Neutrophil (primary cell): ENCODE measurements around the gene CDRT4.

Source experiments
- H3K27ac ChIP-seq: fragments of 200-600 bp; sonication (generic); 2 replicates; pipeline ENCODE4 v1.5.1; 2016; ENCODE audit warnings: mild to moderate bottlenecking, moderate library complexity
- H3K27me3 ChIP-seq: fragments of 200-600 bp; sonication (generic); 2 replicates; pipeline ENCODE4 v1.6.0; 2016; ENCODE audit warnings: mild to moderate bottlenecking
- H3K36me3 ChIP-seq: fragments of 200-600 bp; sonication (generic); 2 replicates; pipeline ENCODE4 v1.5.1; 2017
- H3K4me1 ChIP-seq, 2 experiments: fragments of 200-600 bp in 1 of 2; sonication (generic) in 1 of 2; 1 replicate in 1 of 2; 2 replicates in 1 of 2; pipeline versions ENCODE4 v1.5.1 to v1.6.1; 2013 to 2016; ENCODE audit warnings: low read depth in 1 of 2, low read length in 1 of 2, mild to moderate bottlenecking in 1 of 2, moderate library complexity in 1 of 2; ENCODE audit not compliant: control insufficient read depth in 1 of 2, insufficient read depth in 1 of 2
- H3K4me3 ChIP-seq, 2 experiments: fragments of 200-600 bp in 1 of 2; sonication (generic) in 1 of 2; 1 replicate in 1 of 2; 2 replicates in 1 of 2; pipeline ENCODE4 v1.5.1; 2013 to 2016; ENCODE audit warnings: low read depth in 1 of 2, low read length in 1 of 2, mild to moderate bottlenecking in 1 of 2, moderate library complexity in 1 of 2
- H3K9me3 ChIP-seq: fragments of 200-600 bp; sonication (generic); 2 replicates; pipeline ENCODE4 v1.5.1; 2016
- TF ChIP-seq, protein P1 (sequence below): fragments of 200-600 bp; sonication (generic); IDR thresholded peaks from 2 replicates; pipeline ENCODE4 v1.5.1; 2016; ENCODE audit warnings: antibody characterized with exemption

CDRT4 gene

DNA sequence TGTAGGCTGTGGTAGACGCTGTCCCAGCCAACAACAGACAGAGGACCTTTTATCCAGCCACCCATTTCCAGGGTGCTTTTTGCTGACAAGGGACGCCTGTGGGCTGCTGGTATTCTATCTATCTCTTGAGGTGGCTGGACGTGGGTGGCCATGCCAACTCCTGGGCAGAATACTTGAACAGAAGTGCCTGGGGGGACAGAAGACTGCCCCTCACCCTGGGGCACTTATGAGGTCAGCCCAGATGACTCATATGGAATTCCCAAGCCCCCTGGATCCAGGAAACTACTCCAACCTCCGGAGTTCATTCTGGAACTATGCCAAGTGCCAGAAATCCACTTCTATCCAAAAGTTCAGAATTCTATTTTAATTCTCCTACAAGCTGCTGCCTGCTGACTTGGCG, 61.3 kb downstream of the CDRT4 start:
- no peak overlapping the region for H3K27ac ChIP-seq
- H3K27me3 ChIP-seq = no peaks in the 10 kb centered on the region
- H3K4me1 ChIP-seq = no peaks in the 10 kb centered on the region
- H3K36me3 ChIP-seq = no peaks in the 10 kb centered on the region
- TF ChIP-seq, protein P1, sequence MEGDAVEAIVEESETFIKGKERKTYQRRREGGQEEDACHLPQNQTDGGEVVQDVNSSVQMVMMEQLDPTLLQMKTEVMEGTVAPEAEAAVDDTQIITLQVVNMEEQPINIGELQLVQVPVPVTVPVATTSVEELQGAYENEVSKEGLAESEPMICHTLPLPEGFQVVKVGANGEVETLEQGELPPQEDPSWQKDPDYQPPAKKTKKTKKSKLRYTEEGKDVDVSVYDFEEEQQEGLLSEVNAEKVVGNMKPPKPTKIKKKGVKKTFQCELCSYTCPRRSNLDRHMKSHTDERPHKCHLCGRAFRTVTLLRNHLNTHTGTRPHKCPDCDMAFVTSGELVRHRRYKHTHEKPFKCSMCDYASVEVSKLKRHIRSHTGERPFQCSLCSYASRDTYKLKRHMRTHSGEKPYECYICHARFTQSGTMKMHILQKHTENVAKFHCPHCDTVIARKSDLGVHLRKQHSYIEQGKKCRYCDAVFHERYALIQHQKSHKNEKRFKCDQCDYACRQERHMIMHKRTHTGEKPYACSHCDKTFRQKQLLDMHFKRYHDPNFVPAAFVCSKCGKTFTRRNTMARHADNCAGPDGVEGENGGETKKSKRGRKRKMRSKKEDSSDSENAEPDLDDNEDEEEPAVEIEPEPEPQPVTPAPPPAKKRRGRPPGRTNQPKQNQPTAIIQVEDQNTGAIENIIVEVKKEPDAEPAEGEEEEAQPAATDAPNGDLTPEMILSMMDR = no peak
- no peaks in the 10 kb centered on the region for H3K9me3 ChIP-seq
- no peak overlapping the region for H3K4me3 ChIP-seq

DNA sequence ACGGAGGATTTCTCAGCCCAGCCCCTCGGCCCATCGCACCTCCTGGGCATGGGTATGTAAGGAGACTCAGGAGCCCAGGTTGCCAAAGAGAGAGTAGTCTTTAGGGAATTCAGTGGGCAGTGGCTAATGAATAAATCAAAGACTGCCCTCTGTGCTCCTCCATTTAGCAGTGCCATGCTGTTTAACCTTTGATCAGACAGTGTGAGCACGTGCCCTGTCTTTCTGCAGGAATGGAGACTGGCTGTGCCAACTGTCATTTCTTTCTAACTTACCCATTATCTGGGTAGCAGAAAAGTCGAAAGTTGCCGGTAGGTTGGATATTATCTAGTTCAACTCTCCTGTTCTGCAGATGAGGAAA, 62.4 kb downstream of the CDRT4 start:
- Histone ChIP-seq H3K9me3 (no peaks in the 10 kb centered on the region), H3K27ac (no peak overlapping the region), H3K27me3 (no peaks in the 10 kb centered on the region), H3K36me3 (no peaks in the 10 kb centered on the region), H3K4me3 (no peak overlapping the region), H3K4me1 (no peaks in the 10 kb centered on the region)
- TF ChIP-seq, protein P1 = no peak

- no peak overlapping the region for H3K4me3 ChIP-seq
- no peaks in the 10 kb centered on the region for H3K4me1 ChIP-seq
- no peaks in the 10 kb centered on the region for H3K27me3 ChIP-seq
- no peak overlapping the region for H3K27ac ChIP-seq
- TF ChIP-seq, protein P1 = no peak
- no peaks in the 10 kb centered on the region for H3K9me3 ChIP-seq
- no peaks in the 10 kb centered on the region for H3K36me3 ChIP-seq
Observed at GRCh38 chr17:15404106-15405057, 63.0 kb downstream of the CDRT4 start.

DNA sequence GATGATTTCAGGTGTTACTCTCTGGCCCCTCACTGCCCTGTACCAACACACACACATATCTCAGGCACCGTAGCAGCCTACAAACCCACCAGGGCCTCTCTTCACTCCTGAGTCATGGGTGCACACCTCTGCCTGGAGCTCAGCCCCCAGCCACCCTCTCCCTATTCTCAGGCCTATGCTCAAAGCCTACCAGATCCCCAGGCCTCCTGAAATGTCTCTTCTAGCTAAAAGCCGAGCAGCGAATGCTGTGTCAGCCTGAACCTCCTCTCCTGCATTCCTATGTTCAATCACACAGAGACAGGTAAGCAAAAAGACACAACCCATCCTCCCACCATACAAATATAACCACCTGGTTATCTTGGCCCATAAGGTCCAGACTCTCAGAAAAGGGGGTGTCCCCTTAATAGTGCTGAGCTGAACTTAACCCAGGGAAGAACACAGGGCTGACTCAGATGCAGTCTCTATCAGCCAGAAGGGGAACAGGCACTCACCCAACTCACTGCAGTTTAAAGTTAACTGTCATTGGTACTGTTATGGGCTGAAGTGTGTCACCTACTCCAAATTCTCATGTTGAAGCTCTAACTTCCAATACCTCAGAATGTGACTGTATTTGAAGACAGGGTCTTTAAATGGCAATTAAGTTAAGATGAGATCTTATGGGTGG, 64.0 kb downstream of the CDRT4 start:
- no peak overlapping the region for H3K27ac ChIP-seq
- H3K4me1 ChIP-seq = no peaks in the 10 kb centered on the region
- no peaks in the 10 kb centered on the region for H3K36me3 ChIP-seq
- TF ChIP-seq, protein P1 = no peak
- H3K9me3 ChIP-seq = no peaks in the 10 kb centered on the region
- H3K4me3 ChIP-seq = no peak overlapping the region
- peaks cover 5% of the 10 kb centered on the region for H3K27me3 ChIP-seq

DNA sequence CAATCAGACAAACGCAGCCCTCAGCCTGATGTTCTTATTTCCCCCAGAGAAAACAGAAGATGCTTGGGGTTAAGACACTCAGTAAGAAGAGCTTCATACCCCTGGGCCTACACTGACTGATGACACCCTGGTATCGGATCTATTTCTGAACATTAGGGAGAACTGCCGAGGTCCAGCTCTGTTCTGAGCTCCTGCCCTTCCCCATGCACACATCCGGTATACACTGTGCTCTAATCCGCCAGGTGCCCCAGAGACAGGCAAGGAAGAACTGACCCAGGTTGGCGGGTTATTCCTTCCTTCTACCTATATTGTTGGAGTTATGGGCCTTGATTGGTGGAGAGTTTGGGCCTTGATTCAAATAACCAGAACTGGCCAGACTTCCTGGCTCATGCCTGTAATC, 68.0 kb downstream of the CDRT4 start:
- no peaks in the 10 kb centered on the region for H3K9me3 ChIP-seq
- no peak overlapping the region for H3K4me3 ChIP-seq
- TF ChIP-seq, protein P1 = no peak
- no peaks in the 10 kb centered on the region for H3K4me1 ChIP-seq
- peaks cover 7% of the 10 kb centered on the region for H3K27me3 ChIP-seq
- H3K27ac ChIP-seq = no peak overlapping the region
- no peaks in the 10 kb centered on the region for H3K36me3 ChIP-seq
